Suprapubic skin (tissue), 4 donors: ENCODE data around the gene TCF12.

Experiments used
- POLR2A ChIP-seq, 2 donors: fragments of 450-650 bp; IDR thresholded peaks; one replicate each; pipeline ENCODE4 v1.6.1; 2017; ENCODE audit warnings: antibody characterized with exemption in 2 of 2, mild to moderate bottlenecking in 2 of 2, moderate library complexity in 2 of 2
- POLR2AphosphoS5 ChIP-seq, 3 donors: sonication (generic); formaldehyde crosslinking; IDR thresholded peaks; one replicate each; pipeline ENCODE4 v1.6.1; 2017; ENCODE audit warnings: antibody characterized with exemption in 3 of 3
- TF ChIP-seq, protein P1 (sequence below), 2 donors: fragments of 200-600 bp in 1 of 2; fragments of 450-650 bp in 1 of 2; sonication (generic) in 1 of 2; IDR thresholded peaks; one replicate each; pipeline ENCODE4 v1.5.1; 2016 to 2019; ENCODE audit warnings: antibody characterized with exemption in 2 of 2, mild to moderate bottlenecking in 1 of 2, moderate library complexity in 1 of 2

DNA sequence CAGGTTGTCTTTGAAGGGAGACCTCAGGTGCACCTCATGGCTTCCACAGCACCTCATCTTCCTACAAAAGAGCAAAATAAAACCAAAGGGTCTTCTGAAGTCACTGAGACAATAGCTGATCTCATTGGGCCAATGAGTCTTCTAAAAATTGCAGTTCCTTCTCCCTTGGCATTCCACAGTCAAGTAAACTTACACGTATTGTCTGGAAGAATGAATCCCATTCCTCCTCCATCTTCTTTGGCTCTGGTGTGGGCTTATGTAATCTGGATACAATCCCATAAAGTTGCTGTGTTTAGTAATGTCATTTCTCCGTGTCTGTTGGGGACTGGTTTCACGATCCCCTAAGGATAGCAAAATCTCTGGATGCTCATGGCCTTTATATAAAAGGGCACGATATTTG is 372.4 kb downstream of the TCF12 start:
- TF ChIP-seq POLR2A (IDR thresholded peaks at IDR 0.05) (no peak), POLR2AphosphoS5 (IDR thresholded peaks at IDR 0.05) (no peak)
- TF ChIP-seq, protein P1, sequence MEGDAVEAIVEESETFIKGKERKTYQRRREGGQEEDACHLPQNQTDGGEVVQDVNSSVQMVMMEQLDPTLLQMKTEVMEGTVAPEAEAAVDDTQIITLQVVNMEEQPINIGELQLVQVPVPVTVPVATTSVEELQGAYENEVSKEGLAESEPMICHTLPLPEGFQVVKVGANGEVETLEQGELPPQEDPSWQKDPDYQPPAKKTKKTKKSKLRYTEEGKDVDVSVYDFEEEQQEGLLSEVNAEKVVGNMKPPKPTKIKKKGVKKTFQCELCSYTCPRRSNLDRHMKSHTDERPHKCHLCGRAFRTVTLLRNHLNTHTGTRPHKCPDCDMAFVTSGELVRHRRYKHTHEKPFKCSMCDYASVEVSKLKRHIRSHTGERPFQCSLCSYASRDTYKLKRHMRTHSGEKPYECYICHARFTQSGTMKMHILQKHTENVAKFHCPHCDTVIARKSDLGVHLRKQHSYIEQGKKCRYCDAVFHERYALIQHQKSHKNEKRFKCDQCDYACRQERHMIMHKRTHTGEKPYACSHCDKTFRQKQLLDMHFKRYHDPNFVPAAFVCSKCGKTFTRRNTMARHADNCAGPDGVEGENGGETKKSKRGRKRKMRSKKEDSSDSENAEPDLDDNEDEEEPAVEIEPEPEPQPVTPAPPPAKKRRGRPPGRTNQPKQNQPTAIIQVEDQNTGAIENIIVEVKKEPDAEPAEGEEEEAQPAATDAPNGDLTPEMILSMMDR (IDR thresholded peaks at IDR 0.05): no peak
